Smooth muscle cell (in vitro differentiated cells): ENCODE results near the gene TLE3. TPM values are rescaled to one million over a fixed set of nuclear protein-coding genes. Genes with fewer than 3 reads are reported as not detected.

Source experiments
- DNase-seq: peaks from one replicate; lab custom pipeline; 2025; ENCODE audit not compliant: unreplicated experiment; lab: John Stamatoyannopoulos, UW
- H2AFZ ChIP-seq: fragments of 200-600 bp; sonication (generic); 2 replicates; pipeline ENCODE4 v1.6.0; 2016; ENCODE audit warnings: antibody characterized with exemption, low read depth, mild to moderate bottlenecking
- H3F3A ChIP-seq: fragments of 200-600 bp; sonication (generic); 2 replicates; pipeline ENCODE4 v1.6.0; 2017; ENCODE audit warnings: antibody characterized with exemption, low read depth
- H3K27ac ChIP-seq: fragments of 200-600 bp; sonication (generic); 2 replicates; pipeline ENCODE4 v1.5.1; 2016; ENCODE audit warnings: low read depth, mild to moderate bottlenecking
- H3K27me3 ChIP-seq: fragments of 200-600 bp; sonication (generic); 2 replicates; pipeline ENCODE4 v1.6.1; 2016; ENCODE audit warnings: low read depth, mild to moderate bottlenecking
- H3K36me3 ChIP-seq: fragments of 200-600 bp; sonication (generic); 2 replicates; pipeline ENCODE4 v1.5.1; 2016; ENCODE audit warnings: low read depth
- H3K4me1 ChIP-seq: fragments of 200-600 bp; sonication (generic); 2 replicates; pipeline ENCODE4 v1.5.1; 2016; ENCODE audit warnings: low read depth
- H3K4me2 ChIP-seq: fragments of 200-600 bp; sonication (generic); 2 replicates; pipeline ENCODE4 v1.6.0; 2016; ENCODE audit warnings: mild to moderate bottlenecking
- H3K4me3 ChIP-seq: fragments of 200-600 bp; sonication (generic); 2 replicates; pipeline ENCODE4 v1.5.1; 2016; ENCODE audit warnings: mild to moderate bottlenecking
- H3K79me2 ChIP-seq: fragments of 200-600 bp; sonication (generic); 2 replicates; pipeline ENCODE4 v1.6.0; 2016; ENCODE audit warnings: low read depth, mild to moderate bottlenecking
- H3K9ac ChIP-seq: fragments of 200-600 bp; sonication (generic); 2 replicates; pipeline ENCODE4 v1.6.0; 2016; ENCODE audit warnings: low read depth
- H3K9me3 ChIP-seq: fragments of 200-600 bp; sonication (generic); replicated peaks from 2 replicates; pipeline ENCODE4 v1.5.1; 2016; ENCODE audit warnings: low read depth
- H4K20me1 ChIP-seq: fragments of 200-600 bp; sonication (generic); 2 replicates; pipeline ENCODE4 v1.6.0; 2016; ENCODE audit warnings: low read depth
- WGBS: methylation state at CpG from one replicate; pipeline ENCODE4 v1.1.7; 2016; ENCODE audit warnings: low lambda C conversion rate; 5-methylcytosine and 5-hydroxymethylcytosine counted together
- polyA plus RNA-seq: library from polyadenylated mRNA; unstranded; fragments of >200 nt; fragmentation: Nextera tagmentation; extraction: Ambion mirVana; gene quantifications from 2 replicates; pipeline ENCODE4 v1.2.1, GENCODE V29; 2016
- total RNA-seq: library from RNA; depleted of rRNA; stranded (reverse); fragments of >200 nt; gene quantifications from 2 replicates; pipeline ENCODE4 v1.2.3, GENCODE V29; 2014
- TF ChIP-seq, protein P1 (sequence below): fragments of 200-600 bp; sonication (generic); IDR thresholded peaks from 2 replicates; pipeline ENCODE4 v1.5.1; 2017; ENCODE audit warnings: borderline replicate concordance, mild to moderate bottlenecking, antibody characterized with exemption; ENCODE audit not compliant: insufficient read depth, poor library complexity, severe bottlenecking

The TLE3 gene
- total and polyA plus RNA-seq, 2 experiments from 2014 or later: 50.9 to 53.2 TPM

DNA sequence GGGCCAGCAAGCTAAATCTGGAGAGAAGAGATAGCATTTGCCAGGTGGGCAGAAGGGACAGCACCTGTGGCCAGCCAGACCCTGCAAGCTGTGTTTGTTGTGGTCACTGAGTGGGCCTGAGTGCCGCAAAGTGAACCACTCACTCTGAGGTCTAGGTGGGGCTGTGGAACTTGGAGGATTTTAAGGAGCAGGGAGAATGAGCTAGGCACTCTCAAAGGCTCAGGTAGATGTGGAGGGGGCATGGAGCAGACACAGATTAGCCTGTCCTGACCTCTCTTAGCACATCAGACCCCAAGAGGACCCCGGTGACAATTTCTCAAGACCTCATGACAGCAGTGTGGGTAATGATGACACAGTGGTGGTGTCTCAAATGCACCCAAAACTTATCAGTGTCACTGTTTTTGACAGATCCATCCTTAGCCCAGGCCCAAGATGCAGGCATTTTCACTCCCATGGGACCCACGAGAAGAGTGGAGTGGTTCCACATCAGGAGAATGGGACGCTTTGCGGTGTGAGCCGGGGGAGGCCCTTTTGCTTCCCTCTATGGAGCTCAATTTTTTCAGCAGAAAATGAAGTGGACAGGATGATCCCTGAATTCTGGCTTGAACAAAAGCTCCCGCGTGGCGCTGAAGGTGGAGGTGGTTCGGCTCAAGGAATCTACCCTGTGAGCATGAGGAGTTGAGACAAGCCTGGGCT lies 43.8 kb upstream of the TLE3 start:
- no peak for DNase-seq
- WGBS: 94% methylated on average over 10 of the region's 10 CpGs
- no peaks in the 10 kb centered on the region for H3K27me3 ChIP-seq
- H3K27ac ChIP-seq: peak overlapping the region; percentile 67
- peaks cover 5% of the 10 kb centered on the region for H3F3A ChIP-seq
- H3K36me3 ChIP-seq: no peaks in the 10 kb centered on the region
- H3K79me2 ChIP-seq: no peaks in the 10 kb centered on the region
- H2AFZ ChIP-seq: no peak overlapping the region
- TF ChIP-seq, protein P1, sequence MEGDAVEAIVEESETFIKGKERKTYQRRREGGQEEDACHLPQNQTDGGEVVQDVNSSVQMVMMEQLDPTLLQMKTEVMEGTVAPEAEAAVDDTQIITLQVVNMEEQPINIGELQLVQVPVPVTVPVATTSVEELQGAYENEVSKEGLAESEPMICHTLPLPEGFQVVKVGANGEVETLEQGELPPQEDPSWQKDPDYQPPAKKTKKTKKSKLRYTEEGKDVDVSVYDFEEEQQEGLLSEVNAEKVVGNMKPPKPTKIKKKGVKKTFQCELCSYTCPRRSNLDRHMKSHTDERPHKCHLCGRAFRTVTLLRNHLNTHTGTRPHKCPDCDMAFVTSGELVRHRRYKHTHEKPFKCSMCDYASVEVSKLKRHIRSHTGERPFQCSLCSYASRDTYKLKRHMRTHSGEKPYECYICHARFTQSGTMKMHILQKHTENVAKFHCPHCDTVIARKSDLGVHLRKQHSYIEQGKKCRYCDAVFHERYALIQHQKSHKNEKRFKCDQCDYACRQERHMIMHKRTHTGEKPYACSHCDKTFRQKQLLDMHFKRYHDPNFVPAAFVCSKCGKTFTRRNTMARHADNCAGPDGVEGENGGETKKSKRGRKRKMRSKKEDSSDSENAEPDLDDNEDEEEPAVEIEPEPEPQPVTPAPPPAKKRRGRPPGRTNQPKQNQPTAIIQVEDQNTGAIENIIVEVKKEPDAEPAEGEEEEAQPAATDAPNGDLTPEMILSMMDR: no peak
- no peaks in the 10 kb centered on the region for H3K4me1 ChIP-seq
- H3K9me3 ChIP-seq: no peaks in the 10 kb centered on the region
- no peaks in the 10 kb centered on the region for H4K20me1 ChIP-seq
- H3K9ac ChIP-seq: no peak overlapping the region
- no peak overlapping the region for H3K4me3 ChIP-seq
- H3K4me2 ChIP-seq: no peak overlapping the region

DNA sequence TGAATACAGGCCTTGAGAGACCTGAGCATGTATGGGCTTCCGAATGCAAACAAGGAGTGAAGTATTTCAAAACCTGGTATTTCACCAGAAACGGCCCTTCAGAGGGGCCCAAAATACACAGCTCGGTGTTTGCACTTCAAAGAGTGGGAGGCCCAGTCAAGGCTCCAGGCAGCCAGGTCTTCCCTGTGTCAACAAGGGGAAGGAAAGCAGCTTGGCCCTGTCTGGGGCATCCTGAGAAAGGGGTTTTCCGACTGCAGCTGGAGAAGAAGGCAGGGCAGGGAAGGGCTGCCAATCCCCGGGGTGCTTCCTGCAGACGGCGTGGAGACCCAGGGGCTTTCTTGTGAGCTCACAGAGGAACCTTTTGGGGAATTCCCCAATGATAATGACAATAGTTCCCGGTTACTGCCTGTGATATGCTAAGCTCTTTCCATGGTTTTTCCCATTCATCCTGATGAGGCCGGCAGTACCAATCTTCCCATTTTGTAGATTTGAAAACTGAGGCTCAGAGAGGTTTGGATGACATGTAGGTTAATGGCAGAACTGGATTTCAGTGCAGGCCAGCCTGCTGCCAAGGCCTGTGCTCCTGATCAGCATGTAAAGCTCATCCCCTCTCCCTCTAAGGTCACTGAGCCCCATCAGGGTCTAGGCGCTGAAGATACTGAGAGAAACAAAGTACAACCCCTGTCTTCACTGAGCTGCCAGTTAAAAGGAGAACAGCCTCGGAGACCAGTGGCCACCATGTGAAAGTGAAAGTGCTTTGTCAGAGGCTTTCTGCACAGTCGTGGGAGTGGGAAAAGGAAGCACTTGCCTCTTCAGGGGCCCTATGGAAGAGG lies 43.0 kb upstream of the TLE3 start:
- H3K9ac ChIP-seq: no peak overlapping the region

DNA sequence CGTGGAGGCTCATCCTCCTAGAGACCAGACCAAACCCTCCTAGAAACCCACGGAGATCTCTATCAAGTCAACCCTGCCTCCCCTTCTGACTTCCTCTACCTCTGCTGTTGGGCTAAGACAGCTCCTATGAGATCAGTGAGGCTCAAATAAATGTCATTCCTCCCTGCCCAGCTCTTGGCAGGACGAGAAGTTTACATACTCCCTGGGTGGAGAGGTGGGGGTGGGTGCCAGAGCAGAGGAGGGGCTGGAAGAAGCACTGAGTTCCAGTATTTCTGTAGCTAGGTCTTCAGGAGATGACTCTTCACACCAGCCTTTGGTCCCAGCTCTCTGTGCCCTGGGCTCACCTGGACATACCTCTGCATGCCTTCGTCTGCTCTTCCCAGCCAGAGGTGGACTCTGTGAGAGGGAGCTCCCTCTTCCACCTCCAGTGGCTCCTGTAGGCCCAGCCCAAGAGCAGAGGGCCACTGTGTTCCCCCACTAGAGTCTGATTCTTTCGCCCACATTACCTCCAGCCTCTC lies 42.4 kb upstream of the TLE3 start:
- no peak overlapping the region for H3K4me2 ChIP-seq
- 72% methylated on average over 5 of the region's 5 CpGs for WGBS
- no peaks in the 10 kb centered on the region for H3K4me1 ChIP-seq

More for the DNA sequence above, 43.0 kb upstream of the TLE3 start:
- H3K4me2 ChIP-seq: no peak overlapping the region
- H3K4me1 ChIP-seq: no peaks in the 10 kb centered on the region
- 50% methylated on average over 12 of the region's 12 CpGs for WGBS
- H3K36me3 ChIP-seq: no peaks in the 10 kb centered on the region
- H3K79me2 ChIP-seq: no peaks in the 10 kb centered on the region
- peaks cover 5% of the 10 kb centered on the region for H3F3A ChIP-seq
- TF ChIP-seq, protein P1: no peak
- H3K27ac ChIP-seq: no peak overlapping the region
- H3K9me3 ChIP-seq: no peaks in the 10 kb centered on the region
- H4K20me1 ChIP-seq: no peaks in the 10 kb centered on the region
- DNase-seq: no peak
- H2AFZ ChIP-seq: no peak overlapping the region
- H3K27me3 ChIP-seq: no peaks in the 10 kb centered on the region
- H3K4me3 ChIP-seq: no peak overlapping the region

More for the DNA sequence above, 42.4 kb upstream of the TLE3 start:
- H2AFZ ChIP-seq: no peak overlapping the region
- H3K9me3 ChIP-seq: no peaks in the 10 kb centered on the region
- peaks cover 5% of the 10 kb centered on the region for H3F3A ChIP-seq
- no peak overlapping the region for H3K27ac ChIP-seq
- H3K9ac ChIP-seq: no peak overlapping the region
- H3K36me3 ChIP-seq: no peaks in the 10 kb centered on the region
- DNase-seq: no peak
- H3K27me3 ChIP-seq: no peaks in the 10 kb centered on the region
- TF ChIP-seq, protein P1: no peak
- no peaks in the 10 kb centered on the region for H3K79me2 ChIP-seq
- no peaks in the 10 kb centered on the region for H4K20me1 ChIP-seq
- H3K4me3 ChIP-seq: no peak overlapping the region
